Liver (tissue), 9 donors: Measurements from ENCODE around the gene RASA3. TPM values are rescaled to one million over a fixed set of nuclear protein-coding genes. Genes with fewer than 3 reads are reported as not detected.

Source experiments
- DNase-seq: peaks from one replicate; pipeline ENCODE4 v3.0.0-alpha.2; 2017; ENCODE audit warnings: low spot score
- H3K27ac ChIP-seq, 2 donors: one replicate each; pipeline ENCODE4 v1.7.0; 2013; ENCODE audit warnings: inconsistent platforms in 2 of 2, low read length in 2 of 2, control low read depth in 1 of 2, low read depth in 1 of 2, mild to moderate bottlenecking in 1 of 2
- H3K27me3 ChIP-seq, 4 donors: one replicate each; pipeline versions ENCODE4 v1.6.1 to v1.7.0; 2013; ENCODE audit warnings: low read length in 3 of 4, inconsistent platforms in 1 of 4, mild to moderate bottlenecking in 1 of 4, moderate library complexity in 1 of 4; ENCODE audit not compliant: control insufficient read depth in 4 of 4, insufficient read depth in 4 of 4
- H3K36me3 ChIP-seq, 4 donors: one replicate each; pipeline versions ENCODE4 v1.6.1 to v1.7.0; 2013; ENCODE audit warnings: low read length in 3 of 4, mild to moderate bottlenecking in 3 of 4, low read depth in 1 of 4, moderate library complexity in 1 of 4; ENCODE audit not compliant: control insufficient read depth in 4 of 4, insufficient read depth in 3 of 4
- H3K4me1 ChIP-seq, 4 donors: one replicate each; pipeline versions ENCODE4 v1.6.1 to v1.7.0; 2013; ENCODE audit warnings: low read length in 3 of 4, mild to moderate bottlenecking in 3 of 4, moderate library complexity in 1 of 4; ENCODE audit not compliant: control insufficient read depth in 4 of 4, insufficient read depth in 4 of 4
- H3K4me3 ChIP-seq, 3 donors: one replicate each; pipeline versions ENCODE4 v1.6.1 to v1.7.0; 2013; ENCODE audit warnings: low read length in 3 of 3, control low read depth in 1 of 3, low read depth in 1 of 3, mild to moderate bottlenecking in 1 of 3
- H3K9ac ChIP-seq, 2 donors: one replicate each; pipeline ENCODE4 v1.7.0; 2013; ENCODE audit warnings: low read length in 2 of 2, mild to moderate bottlenecking in 2 of 2, moderate library complexity in 2 of 2, control low read depth in 1 of 2, low read depth in 1 of 2
- H3K9me3 ChIP-seq, 4 donors: one replicate each; pipeline versions ENCODE4 v1.6.1 to v1.7.0; 2013; ENCODE audit warnings: low read length in 3 of 4; ENCODE audit not compliant: control insufficient read depth in 4 of 4
- EGR1 ChIP-seq, 2 donors: IDR thresholded peaks; 2 replicates each; pipeline ENCODE4 v1.6.1; 2016 to 2018; ENCODE audit warnings: antibody characterized with exemption in 2 of 2, low read depth in 2 of 2
- FOXA1 ChIP-seq: IDR thresholded peaks from 2 replicates; pipeline ENCODE4 v1.6.1; 2016; ENCODE audit warnings: antibody characterized with exemption
- FOXA2 ChIP-seq: IDR thresholded peaks from 2 replicates; pipeline ENCODE4 v1.6.1; 2016; ENCODE audit warnings: antibody characterized with exemption
- GABPA ChIP-seq, 2 donors: IDR thresholded peaks in 1 of 2; conservative IDR thresholded peaks in 1 of 2; 2 replicates each; pipeline ENCODE4 v1.6.1; 2016; ENCODE audit warnings: antibody characterized with exemption in 2 of 2, mild to moderate bottlenecking in 1 of 2, moderate library complexity in 1 of 2
- HNF4G ChIP-seq: IDR thresholded peaks from 2 replicates; pipeline ENCODE4 v1.6.1; 2016; ENCODE audit warnings: antibody characterized with exemption
- JUND ChIP-seq, 2 donors: IDR thresholded peaks; 2 replicates each; pipeline ENCODE4 v1.6.1; 2016; ENCODE audit warnings: antibody characterized with exemption in 2 of 2
- NR2F2 ChIP-seq: IDR thresholded peaks from 2 replicates; pipeline ENCODE4 v1.6.1; 2016; ENCODE audit warnings: antibody characterized with exemption
- RXRA ChIP-seq, 2 donors: IDR thresholded peaks; 2 replicates each; pipeline ENCODE4 v1.6.1; 2017 to 2018; ENCODE audit warnings: antibody characterized with exemption in 2 of 2, mild to moderate bottlenecking in 1 of 2
- SP1 ChIP-seq: IDR thresholded peaks from 2 replicates; pipeline ENCODE4 v1.6.1; 2018; ENCODE audit warnings: antibody characterized with exemption, mild to moderate bottlenecking
- TAF1 ChIP-seq: conservative IDR thresholded peaks from 2 replicates; pipeline ENCODE4 v1.6.1; 2016; ENCODE audit warnings: antibody characterized with exemption, mild to moderate bottlenecking
- WGBS: extraction: QIAGEN DNeasy Blood & Tissue Kit; methylation state at CpG from one replicate; pipeline ENCODE4 v1.1.7; 2013; 5-methylcytosine and 5-hydroxymethylcytosine counted together
- polyA plus RNA-seq, 2 donors: library from polyadenylated mRNA; stranded (reverse) in 1 of 2; unstranded in 1 of 2; fragments of 200-250 nt in 1 of 2; fragments of >200 nt in 1 of 2; fragmentation: Nextera tagmentation in 1 of 2; extraction: Ambion mirVana in 1 of 2; gene quantifications; one replicate each; pipeline versions ENCODE4 v1.2.1 to v1.2.3, GENCODE V29; 2013 to 2015
- total RNA-seq, 2 donors: library from RNA; depleted of rRNA; stranded (reverse); fragments of >200 nt; gene quantifications; one replicate each; pipeline ENCODE4 v1.2.3, GENCODE V29; 2014
- TF ChIP-seq, protein P1 (sequence below): fragments of 150-350 bp; IDR thresholded peaks from 2 replicates; pipeline ENCODE4 v1.5.1; 2017; ENCODE audit warnings: improper control_type of control experiment, low read depth, low read length; ENCODE audit not compliant: missing input control
- TF ChIP-seq, protein P2 (sequence below): IDR thresholded peaks from 2 replicates; pipeline ENCODE4 v1.6.1; 2016; ENCODE audit warnings: antibody characterized with exemption
- TF ChIP-seq, protein P3 (sequence below): IDR thresholded peaks from 2 replicates; pipeline ENCODE4 v1.6.1; 2016; ENCODE audit warnings: antibody characterized with exemption
- TF ChIP-seq, protein P4 (sequence below): IDR thresholded peaks from 2 replicates; pipeline ENCODE4 v1.6.1; 2016; ENCODE audit warnings: antibody characterized with exemption
- donor health status: healthy.
- donor health status: healthy.
- donor health status: healthy.
- donor health status: healthy.
- donor health status: healthy.

Gene RASA3
- total and polyA plus RNA-seq, 4 donors: 0.64 to 5.9 (median 3.8) TPM

DNA sequence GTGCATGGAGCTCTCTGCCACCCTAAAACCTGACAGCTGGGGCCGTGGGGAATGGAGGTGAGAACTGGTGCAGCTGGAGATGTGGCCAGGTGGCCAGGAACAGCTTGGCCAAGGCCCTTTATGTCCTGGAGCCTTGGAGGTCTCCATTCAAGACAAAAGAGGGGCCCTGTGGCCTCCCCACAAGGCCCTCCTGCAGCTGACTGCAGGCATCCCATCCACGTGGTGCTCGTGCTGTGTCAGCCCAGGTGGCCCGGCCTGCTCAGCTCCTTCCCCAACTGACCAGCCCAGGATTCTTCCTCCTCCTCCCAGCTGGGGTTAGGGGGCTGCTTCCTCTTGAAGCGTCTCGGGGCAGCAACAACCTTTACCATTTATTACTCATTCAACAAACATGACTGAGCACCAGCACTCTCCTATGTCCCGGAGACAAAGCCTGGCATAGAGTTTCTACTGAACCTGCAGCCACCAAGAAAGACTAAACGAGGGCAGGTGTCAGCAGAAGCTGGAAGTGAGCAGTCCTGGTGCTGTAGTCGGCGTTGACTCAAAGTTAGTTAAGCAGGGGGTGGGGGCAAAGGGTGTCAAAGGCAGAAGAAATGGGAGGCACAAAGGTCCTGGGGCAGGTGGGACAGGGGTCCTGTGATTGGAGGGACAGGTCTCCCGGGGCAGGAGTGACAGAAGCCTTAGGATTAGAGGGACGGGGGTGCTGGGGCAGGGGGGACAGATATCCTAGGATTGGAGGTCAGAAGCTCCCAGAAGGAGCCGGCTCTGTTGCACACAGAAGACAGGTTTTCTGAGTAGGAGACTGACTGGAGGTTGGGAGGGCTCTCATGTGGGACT is 135.3 kb downstream of the RASA3 start:
- Histone ChIP-seq H3K27me3 (no peaks in the 10 kb centered on the region), H3K4me3 (no peak overlapping the region), H3K9me3 (no peaks in the 10 kb centered on the region), H3K4me1 (no peaks in the 10 kb centered on the region), H3K27ac (no peak overlapping the region), H3K9ac (no peak overlapping the region), H3K36me3 (peaks cover 0 to 2% (median 0%) of the 10 kb centered on the region in 4 donors)
- 85% methylated on average over 13 of the region's 13 CpGs for WGBS
- TF ChIP-seq FOXA1 (no peak), GABPA (IDR thresholded peaks at IDR 0.05 in 1 of 2, conservative IDR thresholded peaks at IDR 0.05 in 1 of 2) (no peak), SP1 (no peak), JUND (IDR thresholded peaks at IDR 0.05) (no peak)
- TF ChIP-seq, protein P1, sequence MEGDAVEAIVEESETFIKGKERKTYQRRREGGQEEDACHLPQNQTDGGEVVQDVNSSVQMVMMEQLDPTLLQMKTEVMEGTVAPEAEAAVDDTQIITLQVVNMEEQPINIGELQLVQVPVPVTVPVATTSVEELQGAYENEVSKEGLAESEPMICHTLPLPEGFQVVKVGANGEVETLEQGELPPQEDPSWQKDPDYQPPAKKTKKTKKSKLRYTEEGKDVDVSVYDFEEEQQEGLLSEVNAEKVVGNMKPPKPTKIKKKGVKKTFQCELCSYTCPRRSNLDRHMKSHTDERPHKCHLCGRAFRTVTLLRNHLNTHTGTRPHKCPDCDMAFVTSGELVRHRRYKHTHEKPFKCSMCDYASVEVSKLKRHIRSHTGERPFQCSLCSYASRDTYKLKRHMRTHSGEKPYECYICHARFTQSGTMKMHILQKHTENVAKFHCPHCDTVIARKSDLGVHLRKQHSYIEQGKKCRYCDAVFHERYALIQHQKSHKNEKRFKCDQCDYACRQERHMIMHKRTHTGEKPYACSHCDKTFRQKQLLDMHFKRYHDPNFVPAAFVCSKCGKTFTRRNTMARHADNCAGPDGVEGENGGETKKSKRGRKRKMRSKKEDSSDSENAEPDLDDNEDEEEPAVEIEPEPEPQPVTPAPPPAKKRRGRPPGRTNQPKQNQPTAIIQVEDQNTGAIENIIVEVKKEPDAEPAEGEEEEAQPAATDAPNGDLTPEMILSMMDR: no peak
- TF ChIP-seq, protein P2, sequence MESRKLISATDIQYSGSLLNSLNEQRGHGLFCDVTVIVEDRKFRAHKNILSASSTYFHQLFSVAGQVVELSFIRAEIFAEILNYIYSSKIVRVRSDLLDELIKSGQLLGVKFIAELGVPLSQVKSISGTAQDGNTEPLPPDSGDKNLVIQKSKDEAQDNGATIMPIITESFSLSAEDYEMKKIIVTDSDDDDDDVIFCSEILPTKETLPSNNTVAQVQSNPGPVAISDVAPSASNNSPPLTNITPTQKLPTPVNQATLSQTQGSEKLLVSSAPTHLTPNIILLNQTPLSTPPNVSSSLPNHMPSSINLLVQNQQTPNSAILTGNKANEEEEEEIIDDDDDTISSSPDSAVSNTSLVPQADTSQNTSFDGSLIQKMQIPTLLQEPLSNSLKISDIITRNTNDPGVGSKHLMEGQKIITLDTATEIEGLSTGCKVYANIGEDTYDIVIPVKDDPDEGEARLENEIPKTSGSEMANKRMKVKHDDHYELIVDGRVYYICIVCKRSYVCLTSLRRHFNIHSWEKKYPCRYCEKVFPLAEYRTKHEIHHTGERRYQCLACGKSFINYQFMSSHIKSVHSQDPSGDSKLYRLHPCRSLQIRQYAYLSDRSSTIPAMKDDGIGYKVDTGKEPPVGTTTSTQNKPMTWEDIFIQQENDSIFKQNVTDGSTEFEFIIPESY: no peak
- DNase-seq: no peak

DNA sequence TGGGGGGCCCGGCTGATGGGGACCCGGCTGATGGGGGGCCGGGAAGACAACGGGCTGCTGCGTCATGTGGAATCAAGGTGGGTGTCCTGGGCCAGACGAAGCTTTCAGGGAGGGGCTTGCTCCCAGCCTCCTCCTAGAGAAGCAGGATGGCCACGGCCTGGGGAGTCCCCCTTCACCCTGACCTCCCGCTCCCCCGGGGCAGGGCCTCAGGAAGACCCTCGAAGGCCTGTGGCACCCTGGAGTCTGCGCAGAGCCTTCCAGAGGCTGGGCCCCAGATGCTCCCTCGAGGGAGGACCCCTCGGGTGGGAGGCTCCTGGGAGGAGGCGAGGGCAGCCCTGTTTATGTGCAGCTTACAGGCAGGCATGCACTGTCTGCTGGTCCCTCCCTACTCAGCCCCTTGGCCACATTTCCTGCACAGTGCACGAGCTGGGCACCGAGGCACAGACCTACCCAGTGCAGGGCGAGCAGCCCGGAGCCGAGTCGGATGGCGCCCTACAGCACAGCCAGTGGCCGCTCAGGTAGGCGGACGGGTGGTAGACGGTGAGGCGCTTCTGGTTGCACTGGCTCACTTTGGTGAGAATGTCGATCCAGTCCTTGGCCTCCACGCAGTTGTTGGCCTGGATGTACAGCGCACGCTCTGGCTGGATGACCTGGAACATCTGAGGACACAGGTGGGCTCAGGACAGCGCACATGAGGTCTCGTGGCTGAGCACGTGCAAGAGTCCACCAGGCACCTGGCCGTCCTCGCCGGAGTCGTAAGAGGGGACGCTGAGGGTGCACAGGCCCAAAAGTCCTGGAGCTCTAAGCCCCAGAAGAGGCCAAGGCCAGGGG is 136.1 kb downstream of the RASA3 start:
- H3K4me1 ChIP-seq: no peaks in the 10 kb centered on the region
- no peak for DNase-seq
- no peaks in the 10 kb centered on the region for H3K9me3 ChIP-seq
- H3K27ac ChIP-seq: no peak overlapping the region
- no peak overlapping the region for H3K4me3 ChIP-seq
- H3K36me3 ChIP-seq: peaks cover 0 to 2% (median 0%) of the 10 kb centered on the region in 4 donors
- 94% methylated on average over 38 of the region's 38 CpGs for WGBS
- no peaks in the 10 kb centered on the region for H3K27me3 ChIP-seq
- TF ChIP-seq FOXA2: no peak
- no peak for TF ChIP-seq FOXA1
- no peak for TF ChIP-seq EGR1 (IDR thresholded peaks at IDR 0.05; ENCODE audit: low read depth in 2 of 2)
- TF ChIP-seq, protein P1: no peak
- TF ChIP-seq HNF4G: no peak
- no peak for TF ChIP-seq SP1
- TF ChIP-seq TAF1: no peak
- no peak for TF ChIP-seq RXRA (IDR thresholded peaks at IDR 0.05)
- TF ChIP-seq, protein P3, sequence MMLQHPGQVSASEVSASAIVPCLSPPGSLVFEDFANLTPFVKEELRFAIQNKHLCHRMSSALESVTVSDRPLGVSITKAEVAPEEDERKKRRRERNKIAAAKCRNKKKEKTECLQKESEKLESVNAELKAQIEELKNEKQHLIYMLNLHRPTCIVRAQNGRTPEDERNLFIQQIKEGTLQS: no peak
- no peak for TF ChIP-seq GABPA (IDR thresholded peaks at IDR 0.05 in 1 of 2, conservative IDR thresholded peaks at IDR 0.05 in 1 of 2)
- no peak for TF ChIP-seq NR2F2
- TF ChIP-seq, protein P4, sequence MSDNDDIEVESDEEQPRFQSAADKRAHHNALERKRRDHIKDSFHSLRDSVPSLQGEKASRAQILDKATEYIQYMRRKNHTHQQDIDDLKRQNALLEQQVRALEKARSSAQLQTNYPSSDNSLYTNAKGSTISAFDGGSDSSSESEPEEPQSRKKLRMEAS: no peak
- no peak overlapping the region for H3K9ac ChIP-seq
